Neural progenitor cell (in vitro differentiated cells): ENCODE results near the gene SUN1. TPM values are rescaled to one million over a fixed set of nuclear protein-coding genes. Genes with fewer than 3 reads are reported as not detected.

Experiments used
- DNase-seq: peaks from one replicate; pipeline ENCODE4 v3.0.0-alpha.2; 2016; ENCODE audit warnings: low spot score
- H2AFZ ChIP-seq: fragments of 200-600 bp; sonication (generic); replicated peaks from 2 replicates; pipeline ENCODE4 v1.6.1; 2016; ENCODE audit warnings: antibody characterized with exemption
- H3F3A ChIP-seq: fragments of 200-600 bp; sonication (generic); 2 replicates; pipeline ENCODE4 v1.6.1; 2016; ENCODE audit warnings: antibody characterized with exemption, low read depth
- H3K27ac ChIP-seq: fragments of 200-600 bp; sonication (generic); 2 replicates; pipeline ENCODE4 v1.5.1; 2016; ENCODE audit warnings: mild to moderate bottlenecking
- H3K27me3 ChIP-seq: fragments of 200-600 bp; sonication (generic); 2 replicates; pipeline ENCODE4 v1.6.1; 2016; ENCODE audit warnings: mild to moderate bottlenecking, moderate library complexity
- H3K36me3 ChIP-seq: fragments of 200-600 bp; sonication (generic); 2 replicates; pipeline ENCODE4 v1.5.1; 2016
- H3K4me1 ChIP-seq: fragments of 200-600 bp; sonication (generic); 2 replicates; pipeline ENCODE4 v1.6.1; 2016; ENCODE audit warnings: mixed run types
- H3K4me2 ChIP-seq: fragments of 200-600 bp; sonication (generic); 2 replicates; pipeline ENCODE4 v1.6.1; 2016
- H3K4me3 ChIP-seq: fragments of 200-600 bp; sonication (generic); 2 replicates; pipeline ENCODE4 v1.5.1; 2016
- H3K79me2 ChIP-seq: fragments of 200-600 bp; sonication (generic); 2 replicates; pipeline ENCODE4 v1.6.1; 2016; ENCODE audit warnings: low read depth
- H3K9ac ChIP-seq: fragments of 200-600 bp; sonication (generic); 2 replicates; pipeline ENCODE4 v1.6.1; 2016
- H3K9me3 ChIP-seq: fragments of 200-600 bp; sonication (generic); 2 replicates; pipeline ENCODE4 v1.5.1; 2016; ENCODE audit warnings: low read depth
- H4K20me1 ChIP-seq: fragments of 200-600 bp; sonication (generic); 2 replicates; pipeline ENCODE4 v1.6.1; 2016; ENCODE audit warnings: low read depth
- H3K27ac Mint-ChIP-seq: 3 replicates; pipeline ENCODE4 v1.8.0; 2021; ENCODE audit warnings: mixed read lengths
- H3K27me3 Mint-ChIP-seq: 2 replicates; pipeline ENCODE4 v1.8.0; 2022; ENCODE audit warnings: low read depth, mild to moderate bottlenecking, inconsistent platforms, moderate library complexity, mixed read lengths; ENCODE audit not compliant: insufficient read depth
- H3K36me3 Mint-ChIP-seq: 3 replicates; pipeline ENCODE4 v1.8.0; 2021; ENCODE audit warnings: mixed read lengths
- H3K4me1 Mint-ChIP-seq: 3 replicates; pipeline ENCODE4 v1.8.0; 2021; ENCODE audit warnings: mixed read lengths
- H3K4me3 Mint-ChIP-seq: 3 replicates; pipeline ENCODE4 v1.8.0; 2021; ENCODE audit warnings: mild to moderate bottlenecking, moderate library complexity, mixed read lengths
- H3K9me3 Mint-ChIP-seq: 3 replicates; pipeline ENCODE4 v1.8.0; 2020; ENCODE audit warnings: mixed read lengths
- EZH2 ChIP-seq: fragments of 200-600 bp; sonication (generic); IDR thresholded peaks from 2 replicates; pipeline ENCODE4 v1.6.1; 2017; ENCODE audit warnings: antibody characterized with exemption, mild to moderate bottlenecking, moderate library complexity
- EZH2phosphoT487 ChIP-seq: fragments of 200-600 bp; sonication (generic); IDR thresholded peaks from 2 replicates; pipeline ENCODE4 v1.6.1; 2017; ENCODE audit warnings: antibody characterized with exemption
- total RNA-seq: library from RNA; depleted of rRNA; stranded (reverse); fragments of >200 nt; gene quantifications from 2 replicates; pipeline ENCODE4 v1.2.3, GENCODE V29; 2015; ENCODE audit warnings: low replicate concordance
- TF ChIP-seq, protein P1 (sequence below): fragments of 200-600 bp; sonication (generic); IDR thresholded peaks from 2 replicates; pipeline ENCODE4 v1.5.1; 2017; ENCODE audit warnings: antibody characterized with exemption, mild to moderate bottlenecking

Gene SUN1
- total RNA-seq, 1 donor from 2014 or later, result 104 TPM

GRCh38 chr7:918118-918425 is 85.8 kb downstream of the SUN1 start:
- Histone ChIP-seq H3K4me1 (no peaks in the 10 kb centered on the region), H2AFZ (no peak overlapping the region), H3K27ac (no peak overlapping the region), H3K27me3 (no peaks in the 10 kb centered on the region), H3K4me3 (no peak overlapping the region), H3K79me2 (no peaks in the 10 kb centered on the region), H3K9ac (no peak overlapping the region), H3F3A (no peaks in the 10 kb centered on the region), H3K9me3 (no peaks in the 10 kb centered on the region), H3K4me2 (no peak overlapping the region), H3K36me3 (no peaks in the 10 kb centered on the region), H4K20me1 (no peaks in the 10 kb centered on the region)
- Mint-ChIP-seq H3K9me3 (no peaks in the 10 kb centered on the region), H3K4me1 (peaks cover 19% of the 10 kb centered on the region), H3K27me3 (peaks cover 10% of the 10 kb centered on the region), H3K4me3 (no peak overlapping the region), H3K36me3 (no peaks in the 10 kb centered on the region), H3K27ac (no peak overlapping the region)
- DNase-seq, result no peak
- TF ChIP-seq, protein P1, sequence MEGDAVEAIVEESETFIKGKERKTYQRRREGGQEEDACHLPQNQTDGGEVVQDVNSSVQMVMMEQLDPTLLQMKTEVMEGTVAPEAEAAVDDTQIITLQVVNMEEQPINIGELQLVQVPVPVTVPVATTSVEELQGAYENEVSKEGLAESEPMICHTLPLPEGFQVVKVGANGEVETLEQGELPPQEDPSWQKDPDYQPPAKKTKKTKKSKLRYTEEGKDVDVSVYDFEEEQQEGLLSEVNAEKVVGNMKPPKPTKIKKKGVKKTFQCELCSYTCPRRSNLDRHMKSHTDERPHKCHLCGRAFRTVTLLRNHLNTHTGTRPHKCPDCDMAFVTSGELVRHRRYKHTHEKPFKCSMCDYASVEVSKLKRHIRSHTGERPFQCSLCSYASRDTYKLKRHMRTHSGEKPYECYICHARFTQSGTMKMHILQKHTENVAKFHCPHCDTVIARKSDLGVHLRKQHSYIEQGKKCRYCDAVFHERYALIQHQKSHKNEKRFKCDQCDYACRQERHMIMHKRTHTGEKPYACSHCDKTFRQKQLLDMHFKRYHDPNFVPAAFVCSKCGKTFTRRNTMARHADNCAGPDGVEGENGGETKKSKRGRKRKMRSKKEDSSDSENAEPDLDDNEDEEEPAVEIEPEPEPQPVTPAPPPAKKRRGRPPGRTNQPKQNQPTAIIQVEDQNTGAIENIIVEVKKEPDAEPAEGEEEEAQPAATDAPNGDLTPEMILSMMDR, result no peak
- TF ChIP-seq EZH2phosphoT487 (no peak), EZH2 (no peak)

- Mint-ChIP-seq H3K4me3 (no peak overlapping the region), H3K9me3 (no peaks in the 10 kb centered on the region), H3K27me3 (peaks cover 7% of the 10 kb centered on the region), H3K4me1 (peaks cover 22% of the 10 kb centered on the region), H3K36me3 (no peaks in the 10 kb centered on the region), H3K27ac (no peak overlapping the region)
- no peak overlapping the region for H3K27ac ChIP-seq
- no peak overlapping the region for H2AFZ ChIP-seq
- TF ChIP-seq, protein P1, result no peak
- TF ChIP-seq EZH2 (no peak), EZH2phosphoT487 (no peak)
- no peaks in the 10 kb centered on the region for H3K36me3 ChIP-seq
- no peaks in the 10 kb centered on the region for H3K9me3 ChIP-seq
- no peak overlapping the region for H3K9ac ChIP-seq
- no peaks in the 10 kb centered on the region for H3K4me1 ChIP-seq
- H3K4me3 ChIP-seq, result no peak overlapping the region
- DNase-seq, result no peak
- no peaks in the 10 kb centered on the region for H3K79me2 ChIP-seq
- no peaks in the 10 kb centered on the region for H3F3A ChIP-seq
- H4K20me1 ChIP-seq, result no peaks in the 10 kb centered on the region
- H3K4me2 ChIP-seq, result no peak overlapping the region
- no peaks in the 10 kb centered on the region for H3K27me3 ChIP-seq
Measured at GRCh38 chr7:918441-919113, 86.3 kb downstream of the SUN1 start.

DNA sequence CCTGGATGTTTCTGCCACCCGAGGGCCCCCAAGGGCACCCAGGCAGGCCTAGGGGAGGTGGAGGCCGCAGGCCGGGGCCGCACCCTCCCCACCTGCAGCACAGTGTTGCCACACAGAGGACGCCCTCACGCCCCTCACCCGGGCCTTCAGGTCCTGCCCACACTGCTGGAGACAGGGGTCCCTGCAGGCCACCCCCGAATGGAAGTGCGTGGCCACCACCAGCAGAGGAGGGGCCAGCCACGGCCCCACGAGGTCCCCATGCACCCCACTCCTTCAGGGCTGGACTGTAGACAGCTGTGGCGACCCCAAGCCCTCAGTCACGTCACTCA is 86.8 kb downstream of the SUN1 start:
- TF ChIP-seq, protein P1, result no peak
- no peak for TF ChIP-seq EZH2
- no peak for TF ChIP-seq EZH2phosphoT487
- Histone ChIP-seq H4K20me1 (no peaks in the 10 kb centered on the region), H3K36me3 (no peaks in the 10 kb centered on the region), H3K4me3 (no peak overlapping the region), H3K27me3 (no peaks in the 10 kb centered on the region), H2AFZ (no peak overlapping the region), H3F3A (no peaks in the 10 kb centered on the region), H3K4me1 (no peaks in the 10 kb centered on the region), H3K9ac (no peak overlapping the region), H3K79me2 (no peaks in the 10 kb centered on the region), H3K9me3 (no peaks in the 10 kb centered on the region), H3K4me2 (no peak overlapping the region), H3K27ac (no peak overlapping the region)
- DNase-seq, result no peak
- Mint-ChIP-seq H3K27me3 (peaks cover 7% of the 10 kb centered on the region), H3K4me3 (no peak overlapping the region), H3K36me3 (no peaks in the 10 kb centered on the region), H3K4me1 (peaks cover 22% of the 10 kb centered on the region), H3K27ac (no peak overlapping the region), H3K9me3 (no peaks in the 10 kb centered on the region)
